Panc1 (cell line): Measurements from ENCODE around the gene GNAS-AS1. TPM values are rescaled to one million over a fixed set of nuclear protein-coding genes. Genes with fewer than 3 reads are reported as not detected.

Experiments used
- ATAC-seq: fragments of 200-7000 bp; cut with Tn5 transposase; 2 replicates; pipeline ENCODE4 v1.9.1; 2020; ENCODE audit warnings: mild to moderate bottlenecking, moderate library complexity
- BruUV-seq: library from RNA; stranded (reverse); fragments of 400-500 nt; replicated peaks from 2 replicates; lab custom pipeline; 2021; lab: Mats Ljungman, UMichigan
- CTCF ChIA-PET: fragments of 300-600 bp; sonication (Branson Sonifier 250); formaldehyde crosslinking; loops from one replicate; lab custom pipeline; 2022; ENCODE audit warnings: antibody characterized with exemption; lab: Charles Lee
- POLR2A ChIA-PET: fragments of 300-600 bp; sonication (Branson Sonifier 250); formaldehyde crosslinking; loops from one replicate; lab custom pipeline; 2022; ENCODE audit warnings: antibody characterized with exemption; lab: Charles Lee
- DNase-seq: peaks from one replicate; pipeline ENCODE4 v3.0.0-alpha.2; 2010; ENCODE audit warnings: low read depth, low spot score
- H3K27ac ChIP-seq: 2 replicates; pipeline ENCODE4 v1.5.1; 2011; ENCODE audit warnings: mild to moderate bottlenecking, low read length, inconsistent platforms
- H3K27me3 ChIP-seq: fragments of 200-500 bp; sonication (Bioruptor generic); 2 replicates; pipeline ENCODE4 v1.6.0; 2014; ENCODE audit warnings: low read length, inconsistent platforms; ENCODE audit not compliant: control insufficient read depth, insufficient read depth
- H3K36me3 ChIP-seq: fragments of 200-500 bp; sonication (Bioruptor generic); 2 replicates; pipeline ENCODE4 v1.5.1; 2014; ENCODE audit warnings: inconsistent platforms, mild to moderate bottlenecking, low read length, moderate library complexity; ENCODE audit not compliant: control insufficient read depth, insufficient read depth
- H3K4me1 ChIP-seq: 2 replicates; pipeline ENCODE4 v1.5.1; 2011; ENCODE audit warnings: inconsistent platforms, mild to moderate bottlenecking, low read length, moderate library complexity; ENCODE audit not compliant: control insufficient read depth, insufficient read depth
- H3K4me3 ChIP-seq, 2 experiments: 2 replicates each; pipeline ENCODE4 v1.5.1; 2011 to 2012; ENCODE audit warnings: low read depth in 2 of 2, low read length in 2 of 2, mild to moderate bottlenecking in 2 of 2, inconsistent platforms in 1 of 2, moderate library complexity in 1 of 2
- H3K9me3 ChIP-seq: fragments of 200-500 bp; sonication (Bioruptor generic); 2 replicates; pipeline ENCODE4 v1.5.1; 2014; ENCODE audit warnings: low read depth, mild to moderate bottlenecking, inconsistent platforms, low read length, moderate library complexity; ENCODE audit not compliant: control insufficient read depth, insufficient read depth
- POLR2AphosphoS5 ChIP-seq: IDR thresholded peaks from 2 replicates; pipeline ENCODE4 v1.6.1; 2012; ENCODE audit warnings: mild to moderate bottlenecking, low read depth, low read length, moderate library complexity
- REST ChIP-seq, 2 experiments: IDR thresholded peaks; 2 replicates each; pipeline ENCODE4 v1.6.1; 2011 to 2012; ENCODE audit warnings: low read depth in 2 of 2, control low read depth in 1 of 2, low read length in 1 of 2, mild to moderate bottlenecking in 1 of 2, moderate library complexity in 1 of 2; ENCODE audit not compliant: insufficient read depth in 1 of 2
- SIN3A ChIP-seq: IDR thresholded peaks from 2 replicates; pipeline ENCODE4 v1.6.1; 2012; ENCODE audit warnings: low read depth, mild to moderate bottlenecking, low read length, moderate library complexity, borderline replicate concordance; ENCODE audit not compliant: insufficient read depth
- TCF7L2 ChIP-seq: IDR thresholded peaks from 2 replicates; pipeline ENCODE4 v1.6.1; 2011; ENCODE audit warnings: mild to moderate bottlenecking, low read depth, low read length, inconsistent platforms
- in situ Hi-C: cut with HindIII; loops from 2 replicates; pipeline ENCODE4 v1.10.0; 2016; ENCODE audit warnings: low sequenced_read_pairs, low pct_unique_long_range_greater_than_20kb
- intact Hi-C: fragments of 100-400 bp; cut with micrococcal nuclease; formaldehyde crosslinking; loops from one replicate; pipeline ENCODE4 v1.10.0; 2022; ENCODE audit not compliant: unreplicated experiment
- total RNA-seq: library from RNA; stranded (reverse); gene quantifications from one replicate; pipeline ENCODE4 v1.2.1, GENCODE V29; 2021; ENCODE audit not compliant: unreplicated experiment
- TF ChIP-seq, protein P1 (sequence below): fragments of 450-650 bp; IDR thresholded peaks from 2 replicates; pipeline ENCODE4 v1.5.1; 2017; ENCODE audit warnings: mild to moderate bottlenecking

Gene GNAS-AS1
- total RNA-seq, 1 experiment from 2014 or later, result not detected

GRCh38 chr20:58791286-58791685 lies 59.4 kb downstream of the GNAS-AS1 start:
- TF ChIP-seq, protein P1, sequence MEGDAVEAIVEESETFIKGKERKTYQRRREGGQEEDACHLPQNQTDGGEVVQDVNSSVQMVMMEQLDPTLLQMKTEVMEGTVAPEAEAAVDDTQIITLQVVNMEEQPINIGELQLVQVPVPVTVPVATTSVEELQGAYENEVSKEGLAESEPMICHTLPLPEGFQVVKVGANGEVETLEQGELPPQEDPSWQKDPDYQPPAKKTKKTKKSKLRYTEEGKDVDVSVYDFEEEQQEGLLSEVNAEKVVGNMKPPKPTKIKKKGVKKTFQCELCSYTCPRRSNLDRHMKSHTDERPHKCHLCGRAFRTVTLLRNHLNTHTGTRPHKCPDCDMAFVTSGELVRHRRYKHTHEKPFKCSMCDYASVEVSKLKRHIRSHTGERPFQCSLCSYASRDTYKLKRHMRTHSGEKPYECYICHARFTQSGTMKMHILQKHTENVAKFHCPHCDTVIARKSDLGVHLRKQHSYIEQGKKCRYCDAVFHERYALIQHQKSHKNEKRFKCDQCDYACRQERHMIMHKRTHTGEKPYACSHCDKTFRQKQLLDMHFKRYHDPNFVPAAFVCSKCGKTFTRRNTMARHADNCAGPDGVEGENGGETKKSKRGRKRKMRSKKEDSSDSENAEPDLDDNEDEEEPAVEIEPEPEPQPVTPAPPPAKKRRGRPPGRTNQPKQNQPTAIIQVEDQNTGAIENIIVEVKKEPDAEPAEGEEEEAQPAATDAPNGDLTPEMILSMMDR, result no peak
- intact Hi-C loops (no loop called here), in situ Hi-C loops (no loop called here)
- no peak for DNase-seq
- Histone ChIP-seq H3K36me3 (no peaks in the 10 kb centered on the region), H3K9me3 (no peaks in the 10 kb centered on the region), H3K27me3 (peaks cover 6% of the 10 kb centered on the region), H3K27ac (no peak overlapping the region), H3K4me1 (no peaks in the 10 kb centered on the region), H3K4me3 (no peak overlapping the region)
- ChIA-PET CTCF (no interaction called here), POLR2A (no interaction called here)
- no peak for ATAC-seq
- BruUV-seq, result no TSS peak

DNA sequence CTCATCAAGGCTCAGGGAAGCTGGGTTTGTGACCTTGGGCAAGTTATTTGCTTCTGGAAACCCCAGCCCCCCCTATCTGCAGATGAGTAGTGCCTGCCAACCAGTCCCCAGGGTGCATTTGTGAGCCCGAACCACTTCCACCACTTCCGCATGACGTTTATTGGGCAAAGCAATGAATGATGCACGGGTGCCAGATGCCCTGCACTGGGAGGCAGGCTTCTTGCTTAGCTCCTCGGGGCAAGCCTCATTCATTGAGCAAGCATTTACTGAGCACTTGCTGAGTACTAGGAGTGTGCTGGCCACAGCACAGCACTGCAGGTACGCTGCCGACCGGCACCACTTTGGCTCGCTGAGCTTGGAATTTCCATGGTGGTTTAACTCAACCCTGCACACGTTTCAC lies 60.2 kb downstream of the GNAS-AS1 start:
- DNase-seq (no peak), ATAC-seq (no peak)
- Histone ChIP-seq H3K4me1 (no peaks in the 10 kb centered on the region), H3K27ac (no peak overlapping the region), H3K36me3 (no peaks in the 10 kb centered on the region), H3K27me3 (peaks cover 6% of the 10 kb centered on the region), H3K9me3 (no peaks in the 10 kb centered on the region), H3K4me3 (no peak overlapping the region)
- POLR2A ChIA-PET, result no interaction called here
- TF ChIP-seq TCF7L2 (no peak), POLR2AphosphoS5 (no peak), REST (IDR thresholded peaks at IDR 0.05; ENCODE audit: insufficient read depth in 1 of 2, low read depth in 2 of 2, low read length in 1 of 2) (no peak), SIN3A (no peak)
- TF ChIP-seq, protein P1, result no peak
- in situ Hi-C loops, result no loop called here
- no TSS peak for BruUV-seq
- CTCF ChIA-PET, result no interaction called here
- intact Hi-C loops, result no loop called here
